Measurements from ENCODE around the gene FGF14.
"Not testable (repeated sequence)": the region's sequence is repeated elsewhere in the genome, so short reads cannot be mapped to it uniquely, and the experiment has no call there.

The FGF14 gene

DNA sequence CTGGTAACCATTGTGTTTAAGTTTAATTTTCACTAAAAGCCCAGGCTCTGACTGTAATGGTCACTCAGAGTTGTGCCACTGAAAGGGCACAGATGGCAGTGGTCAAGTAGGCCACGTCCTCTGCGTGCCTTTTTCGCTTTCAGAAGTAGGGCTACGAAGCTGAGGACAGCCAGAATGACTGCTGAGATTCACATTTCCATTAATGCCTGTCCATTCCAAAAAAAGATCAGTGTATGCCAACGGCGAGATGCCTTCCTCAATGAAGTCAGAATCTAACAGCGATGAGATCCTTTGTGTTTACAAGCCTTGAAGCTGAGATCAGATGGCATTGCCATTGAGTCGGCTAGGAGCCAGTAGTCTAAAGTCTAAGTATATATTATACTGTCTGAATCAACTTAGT, 311.3 kb downstream of the FGF14 start:
- Histone ChIP-seq H3K56ac (ENCODE audit: low read length) (no peak overlapping the region), H3K79me2 (ENCODE audit: control insufficient read depth, insufficient read depth, low read length) (no peaks in the 10 kb centered on the region), H3K4me3 (ENCODE audit: low read length) (no peak overlapping the region), H3K4ac (ENCODE audit: low read depth, low read length) (no peak overlapping the region), H3K27me3 (ENCODE audit: insufficient read depth, low read length, poor library complexity) (no peaks in the 10 kb centered on the region), H2AK5ac (ENCODE audit: low read length) (no peak overlapping the region), H3K9ac (ENCODE audit: low read length) (no peak overlapping the region), H3K4me1 (ENCODE audit: control insufficient read depth, low read depth, low read length) (no peaks in the 10 kb centered on the region), H4K8ac (ENCODE audit: low read depth, low read length) (no peak overlapping the region), H3K27ac (ENCODE audit: low read depth, low read length) (no peak overlapping the region), H4K5ac (ENCODE audit: low read length) (no peak overlapping the region), H3K79me1 (ENCODE audit: low read length) (no peaks in the 10 kb centered on the region), H3K36me3 (ENCODE audit: control insufficient read depth, insufficient read depth, low read length) (no peaks in the 10 kb centered on the region), H3K23ac (ENCODE audit: low read length) (no peak overlapping the region), H3K18ac (ENCODE audit: low read length) (no peak overlapping the region), H2BK120ac (ENCODE audit: low read depth, low read length) (no peak overlapping the region), H3K4me2 (ENCODE audit: low read length) (no peak overlapping the region), H2BK15ac (replicated peaks; ENCODE audit: low read depth) (no peak overlapping the region), H2BK5ac (ENCODE audit: low read length) (no peak overlapping the region)
- DNase-seq, result no peak
- no CpG with 5 or more reads among the region's 8 CpGs for WGBS (ENCODE audit: extremely low coverage, insufficient coverage, low lambda C conversion rate)

- Histone ChIP-seq H3K56ac (ENCODE audit: low read length) (no peak overlapping the region), H3K79me1 (ENCODE audit: low read length) (no peaks in the 10 kb centered on the region), H3K4ac (ENCODE audit: low read depth, low read length) (no peak overlapping the region), H3K23ac (ENCODE audit: low read length) (no peak overlapping the region), H3K27me3 (ENCODE audit: insufficient read depth, low read length, poor library complexity) (no peaks in the 10 kb centered on the region), H4K5ac (ENCODE audit: low read length) (no peak overlapping the region), H2BK120ac (ENCODE audit: low read depth, low read length) (no peak overlapping the region), H3K4me2 (ENCODE audit: low read length) (no peak overlapping the region), H2BK15ac (replicated peaks; ENCODE audit: low read depth) (no peak overlapping the region), H3K9ac (ENCODE audit: low read length) (no peak overlapping the region), H2AK5ac (ENCODE audit: low read length) (no peak overlapping the region), H3K27ac (ENCODE audit: low read depth, low read length) (no peak overlapping the region), H3K79me2 (ENCODE audit: control insufficient read depth, insufficient read depth, low read length) (no peaks in the 10 kb centered on the region), H4K8ac (ENCODE audit: low read depth, low read length) (no peak overlapping the region), H3K4me3 (ENCODE audit: low read length) (no peak overlapping the region), H3K36me3 (ENCODE audit: control insufficient read depth, insufficient read depth, low read length) (no peaks in the 10 kb centered on the region), H2BK5ac (ENCODE audit: low read length) (no peak overlapping the region), H3K4me1 (ENCODE audit: control insufficient read depth, low read depth, low read length) (no peaks in the 10 kb centered on the region), H3K18ac (ENCODE audit: low read length) (no peak overlapping the region)
- DNase-seq, result no peak
Measured at GRCh38 chr13:102089722-102090121, 312.1 kb downstream of the FGF14 start.

- no peaks in the 10 kb centered on the region for H3K36me3 ChIP-seq (ENCODE audit: control insufficient read depth, insufficient read depth, low read length)
- no CpG with 5 or more reads among the region's 2 CpGs for WGBS (ENCODE audit: extremely low coverage, insufficient coverage, low lambda C conversion rate)
- DNase-seq, result peak; percentile 1
Measured at GRCh38 chr13:102089177-102089576, 312.7 kb downstream of the FGF14 start.

DNA sequence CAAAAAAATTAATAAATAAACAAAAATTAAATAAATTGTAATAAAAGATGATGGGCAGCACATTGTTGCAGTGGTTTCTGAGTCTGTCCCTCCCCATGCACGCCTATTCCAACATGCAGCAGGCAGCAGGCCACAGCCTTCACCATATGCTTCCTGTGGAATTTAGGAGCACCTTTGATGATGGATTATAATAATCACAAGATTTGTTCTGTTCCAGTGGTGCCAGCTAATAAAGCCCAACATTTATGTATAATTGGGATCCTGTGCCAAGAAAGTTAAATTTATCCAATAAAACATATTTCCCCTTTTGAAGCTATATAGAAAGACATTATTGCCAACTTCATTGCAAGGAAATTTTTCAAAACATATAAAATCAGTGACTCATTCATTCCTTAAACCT, 328.6 kb downstream of the FGF14 start:
- no peak overlapping the region for H3K23ac ChIP-seq (ENCODE audit: low read length)
- WGBS (ENCODE audit: extremely low coverage, insufficient coverage, low lambda C conversion rate), result no CpG with 5 or more reads among the region's 1 CpG
- no peak for DNase-seq
- H3K4me2 ChIP-seq (ENCODE audit: low read length), result no peak overlapping the region
- H4K8ac ChIP-seq (ENCODE audit: low read depth, low read length), result no peak overlapping the region
- H3K79me1 ChIP-seq (ENCODE audit: low read length), result no peaks in the 10 kb centered on the region
- H3K4ac ChIP-seq (ENCODE audit: low read depth, low read length), result no peak overlapping the region
- no peak overlapping the region for H3K18ac ChIP-seq (ENCODE audit: low read length)
- no peak overlapping the region for H3K56ac ChIP-seq (ENCODE audit: low read length)
- H3K4me3 ChIP-seq (ENCODE audit: low read length), result no peak overlapping the region
- H3K36me3 ChIP-seq (ENCODE audit: control insufficient read depth, insufficient read depth, low read length), result no peaks in the 10 kb centered on the region
- no peak overlapping the region for H2BK120ac ChIP-seq (ENCODE audit: low read depth, low read length)
- no peak overlapping the region for H3K27ac ChIP-seq (ENCODE audit: low read depth, low read length)
- no peak overlapping the region for H3K9ac ChIP-seq (ENCODE audit: low read length)
- H2BK5ac ChIP-seq (ENCODE audit: low read length), result no peak overlapping the region
- no peaks in the 10 kb centered on the region for H3K27me3 ChIP-seq (ENCODE audit: insufficient read depth, low read length, poor library complexity)
- no peaks in the 10 kb centered on the region for H3K79me2 ChIP-seq (ENCODE audit: control insufficient read depth, insufficient read depth, low read length)
- no peak overlapping the region for H2AK5ac ChIP-seq (ENCODE audit: low read length)
- H3K4me1 ChIP-seq (ENCODE audit: control insufficient read depth, low read depth, low read length), result no peaks in the 10 kb centered on the region
- no peak overlapping the region for H4K5ac ChIP-seq (ENCODE audit: low read length)
- no peak overlapping the region for H2BK15ac ChIP-seq (replicated peaks; ENCODE audit: low read depth)

More at GRCh38 chr13:102089177-102089576, 312.7 kb downstream of the FGF14 start:
- H3K23ac ChIP-seq (ENCODE audit: low read length), result no peak overlapping the region
- H2BK15ac ChIP-seq (replicated peaks; ENCODE audit: low read depth), result no peak overlapping the region
- no peak overlapping the region for H2BK5ac ChIP-seq (ENCODE audit: low read length)
- H2BK120ac ChIP-seq (ENCODE audit: low read depth, low read length), result no peak overlapping the region
- no peak overlapping the region for H3K27ac ChIP-seq (ENCODE audit: low read depth, low read length)
- H2AK5ac ChIP-seq (ENCODE audit: low read length), result no peak overlapping the region
- no peak overlapping the region for H3K4me2 ChIP-seq (ENCODE audit: low read length)
- no peak overlapping the region for H3K56ac ChIP-seq (ENCODE audit: low read length)
- H3K4me1 ChIP-seq (ENCODE audit: control insufficient read depth, low read depth, low read length), result no peaks in the 10 kb centered on the region
- H3K9ac ChIP-seq (ENCODE audit: low read length), result no peak overlapping the region
- no peaks in the 10 kb centered on the region for H3K79me2 ChIP-seq (ENCODE audit: control insufficient read depth, insufficient read depth, low read length)
- H3K79me1 ChIP-seq (ENCODE audit: low read length), result no peaks in the 10 kb centered on the region
- H4K8ac ChIP-seq (ENCODE audit: low read depth, low read length), result no peak overlapping the region
- no peak overlapping the region for H4K5ac ChIP-seq (ENCODE audit: low read length)
- H3K4me3 ChIP-seq (ENCODE audit: low read length), result no peak overlapping the region
- H3K4ac ChIP-seq (ENCODE audit: low read depth, low read length), result no peak overlapping the region
- no peaks in the 10 kb centered on the region for H3K27me3 ChIP-seq (ENCODE audit: insufficient read depth, low read length, poor library complexity)
- H3K18ac ChIP-seq (ENCODE audit: low read length), result no peak overlapping the region

GRCh38 chr13:102071711-102072110, 330.1 kb downstream of the FGF14 start:
- Histone ChIP-seq H2AK5ac (ENCODE audit: low read length) (no peak overlapping the region), H3K4me2 (ENCODE audit: low read length) (no peak overlapping the region), H3K27me3 (ENCODE audit: insufficient read depth, low read length, poor library complexity) (no peaks in the 10 kb centered on the region), H3K79me1 (ENCODE audit: low read length) (no peaks in the 10 kb centered on the region), H3K9ac (ENCODE audit: low read length) (no peak overlapping the region), H2BK5ac (ENCODE audit: low read length) (no peak overlapping the region), H4K8ac (ENCODE audit: low read depth, low read length) (no peak overlapping the region), H2BK15ac (replicated peaks; ENCODE audit: low read depth) (no peak overlapping the region), H4K5ac (ENCODE audit: low read length) (no peak overlapping the region), H3K27ac (ENCODE audit: low read depth, low read length) (no peak overlapping the region), H2BK120ac (ENCODE audit: low read depth, low read length) (no peak overlapping the region), H3K4ac (ENCODE audit: low read depth, low read length) (no peak overlapping the region), H3K23ac (ENCODE audit: low read length) (no peak overlapping the region), H3K4me3 (ENCODE audit: low read length) (no peak overlapping the region), H3K4me1 (ENCODE audit: control insufficient read depth, low read depth, low read length) (no peaks in the 10 kb centered on the region), H3K18ac (ENCODE audit: low read length) (no peak overlapping the region), H3K56ac (ENCODE audit: low read length) (no peak overlapping the region), H3K79me2 (ENCODE audit: control insufficient read depth, insufficient read depth, low read length) (no peaks in the 10 kb centered on the region), H3K36me3 (ENCODE audit: control insufficient read depth, insufficient read depth, low read length) (no peaks in the 10 kb centered on the region)
- no CpG with 5 or more reads among the region's 6 CpGs for WGBS (ENCODE audit: extremely low coverage, insufficient coverage, low lambda C conversion rate)
- no peak for DNase-seq

DNA sequence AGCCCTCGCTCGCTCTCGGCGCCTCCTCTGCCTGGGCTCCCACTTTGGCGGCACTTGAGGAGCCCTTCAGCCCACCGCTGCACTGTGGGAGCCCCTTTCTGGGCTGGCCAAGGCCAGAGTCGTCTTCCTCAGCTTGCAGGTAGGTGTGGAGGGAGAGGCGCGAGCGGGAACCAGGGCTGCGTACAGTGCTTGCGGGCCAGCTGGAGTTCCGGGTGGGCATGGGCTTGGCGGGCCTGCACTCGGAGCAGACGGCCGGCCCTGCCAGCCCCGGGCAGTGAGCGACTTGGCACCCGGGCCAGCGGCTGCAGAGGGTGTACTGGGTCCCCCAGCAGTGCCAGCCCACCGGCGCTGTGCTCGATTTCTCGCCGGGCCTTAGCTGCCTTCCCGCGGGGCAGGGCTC, 333.5 kb downstream of the FGF14 start:
- not testable (repeated sequence) for H2BK120ac ChIP-seq (ENCODE audit: low read depth, low read length); H3K36me3 ChIP-seq (ENCODE audit: control insufficient read depth, insufficient read depth, low read length); DNase-seq; H3K18ac ChIP-seq (ENCODE audit: low read length); H3K9ac ChIP-seq (ENCODE audit: low read length); H3K4me1 ChIP-seq (ENCODE audit: control insufficient read depth, low read depth, low read length); H3K79me2 ChIP-seq (ENCODE audit: control insufficient read depth, insufficient read depth, low read length); H3K4ac ChIP-seq (ENCODE audit: low read depth, low read length); H3K56ac ChIP-seq (ENCODE audit: low read length); H4K8ac ChIP-seq (ENCODE audit: low read depth, low read length); H4K5ac ChIP-seq (ENCODE audit: low read length); H3K23ac ChIP-seq (ENCODE audit: low read length); H2BK5ac ChIP-seq (ENCODE audit: low read length); H3K4me2 ChIP-seq (ENCODE audit: low read length); H3K27me3 ChIP-seq (ENCODE audit: insufficient read depth, low read length, poor library complexity); H3K4me3 ChIP-seq (ENCODE audit: low read length); H2BK15ac ChIP-seq (replicated peaks; ENCODE audit: low read depth); H3K27ac ChIP-seq (ENCODE audit: low read depth, low read length); H3K79me1 ChIP-seq (ENCODE audit: low read length); H2AK5ac ChIP-seq (ENCODE audit: low read length)
- WGBS (ENCODE audit: extremely low coverage, insufficient coverage, low lambda C conversion rate), result no CpG with 5 or more reads among the region's 28 CpGs
